ENCODE results near the gene RMND1.
"Not testable (repeated sequence)": the region's sequence is repeated elsewhere in the genome, so short reads cannot be mapped to it uniquely, and the experiment has no call there.

GRCh38 chr6:151455751-151456398 is 3.9 kb upstream of the RMND1 start:
- not testable (repeated sequence) for TF ChIP-seq CTCF, POLR2A (IDR thresholded peaks at IDR 0.05)
